ENCODE results near the gene CRLF1. TPM values are rescaled to one million over a fixed set of nuclear protein-coding genes. Genes with fewer than 3 reads are reported as not detected.

CRLF1 gene
- total and polyA plus RNA-seq, 10 of the 15 experiments (the other 5 are each of a cell fraction or from before 2014, with no cell fraction given), result 0.10 to 1.2 (median 0.49) TPM; not detected in 4

- no peak for TF ChIP-seq MEF2B (IDR thresholded peaks at IDR 0.05; ENCODE audit: partially characterized antibody, poor library complexity, severe bottlenecking)
- TF ChIP-seq SMARCA5 (IDR thresholded peaks at IDR 0.05), result peak; percentile 74; the same call in 1 of the 2 replicates
- no peak for TF ChIP-seq NR2C1 (IDR thresholded peaks at IDR 0.05)
- peak; percentile 33; the same call in 1 of the 2 replicates for TF ChIP-seq E2F4 (IDR thresholded peaks at IDR 0.05; ENCODE audit: low read depth, low read length)
- TF ChIP-seq YY1 (IDR thresholded peaks at IDR 0.05; ENCODE audit: low read depth, low read length), result peak; percentile 63
- no peak for TF ChIP-seq BRCA1 (IDR thresholded peaks at IDR 0.05; ENCODE audit: low read depth, low read length)
- TF ChIP-seq FOXM1 (IDR thresholded peaks at IDR 0.05; ENCODE audit: low read depth, low read length), result no peak
- no peak for TF ChIP-seq NFIC (IDR thresholded peaks at IDR 0.05; ENCODE audit: low read depth, low read length)
- TF ChIP-seq CHD1 (IDR thresholded peaks at IDR 0.05; ENCODE audit: low read depth, low read length), result no peak
- TF ChIP-seq TCF7 (IDR thresholded peaks at IDR 0.05; ENCODE audit: borderline replicate concordance), result no peak
- no peak for TF ChIP-seq ATF2 (IDR thresholded peaks at IDR 0.05; ENCODE audit: low read length)
- no peak for TF ChIP-seq PBX3 (IDR thresholded peaks at IDR 0.05; ENCODE audit: insufficient replicate concordance, low read depth, low read length)
- no peak for TF ChIP-seq JUND (IDR thresholded peaks at IDR 0.05; ENCODE audit: low read depth, low read length)
- TF ChIP-seq RELA (IDR thresholded peaks at IDR 0.05; ENCODE audit: borderline replicate concordance, partially characterized antibody), result no peak
- TF ChIP-seq HDAC6 (IDR thresholded peaks at IDR 0.05; ENCODE audit: unreplicated experiment), result no peak
- no peak for TF ChIP-seq IRF5 (IDR thresholded peaks at IDR 0.05; ENCODE audit: borderline replicate concordance)
- no peak for TF ChIP-seq RCOR1 (conservative IDR thresholded peaks at IDR 0.05; ENCODE audit: low read depth, low read length)
- no peak for TF ChIP-seq NBN (IDR thresholded peaks at IDR 0.05)
- TF ChIP-seq MTA3 (IDR thresholded peaks at IDR 0.05; ENCODE audit: borderline replicate concordance, low read length), result no peak
- TF ChIP-seq NRF1 (conservative IDR thresholded peaks at IDR 0.05; ENCODE audit: low read depth, low read length), result no peak
- no peak for TF ChIP-seq JUNB (IDR thresholded peaks at IDR 0.05)
- no peak for TF ChIP-seq BCL11A (IDR thresholded peaks at IDR 0.05; ENCODE audit: low read depth, low read length)
- TF ChIP-seq SRF (IDR thresholded peaks at IDR 0.05; ENCODE audit: low read depth in 2 of 2, low read length in 2 of 2), result 0 out of 4 replicates have a peak, but pooled peaks of 1 of the 2 experiments have one; percentile 14
- no peak for TF ChIP-seq SMAD5 (IDR thresholded peaks at IDR 0.05; ENCODE audit: low read depth)
- TF ChIP-seq CHD2 (IDR thresholded peaks at IDR 0.05; ENCODE audit: borderline replicate concordance, low read depth, low read length), result 0 out of 2 replicates have a peak, but pooled peaks have one; percentile 43
- TF ChIP-seq STAT3 (IDR thresholded peaks at IDR 0.05; ENCODE audit: low read depth, low read length), result no peak
- TF ChIP-seq RB1 (IDR thresholded peaks at IDR 0.05; ENCODE audit: borderline replicate concordance), result peak; percentile 66; the same call in 1 of the 2 replicates
- no peak for TF ChIP-seq MTA2 (IDR thresholded peaks at IDR 0.05; ENCODE audit: low read depth)
These were observed 12.3 kb downstream of the CRLF1 start (continued) for GRCh38 chr19:18594096-18594823.
